ENCODE measurements around the gene CFAP298. TPM values are rescaled to one million over a fixed set of nuclear protein-coding genes. Genes with fewer than 3 reads are reported as not detected.

CFAP298 gene
- total and polyA plus RNA-seq, 4 donors, result 20.4 to 31.4 (median 25.0) TPM

- Histone ChIP-seq H3K27me3 (ENCODE audit: control insufficient read depth in 1 of 2, insufficient read depth in 2 of 2, low read length in 1 of 2) (no peaks in the 10 kb centered on the region), H3K27ac (ENCODE audit: low read depth in 1 of 2, low read length in 2 of 2) (no peak overlapping the region), H3K36me3 (ENCODE audit: control insufficient read depth in 1 of 2, insufficient read depth in 2 of 2, low read length in 1 of 2) (peaks cover 6 to 7% of the 10 kb centered on the region in 2 donors), H3K4me3 (ENCODE audit: low read length in 2 of 2) (no peak overlapping the region), H3K9me3 (ENCODE audit: control insufficient read depth, low read length) (no peaks in the 10 kb centered on the region), H3K4me1 (ENCODE audit: control insufficient read depth in 1 of 2, insufficient read depth in 2 of 2, low read length in 2 of 2) (no peaks in the 10 kb centered on the region)
- 69 to 72% methylated on average over 8 of the region's 8 CpGs for WGBS, 2 donors
- DNase-seq (no peak), ATAC-seq (ENCODE audit: low FRiP score) (no peak)
- intact Hi-C loops (cut with DNase I), result loop anchor here in 1 of 2 donors (5.0 to 10.0 kb wide), 3 partner anchors 201 to 738 kb away; no protein-coding TSS in a partner anchor
These were observed 9.0 kb downstream of the CFAP298 start for GRCh38 chr21:32603131-32603530.

GRCh38 chr21:32602099-32602498 lies 10.1 kb downstream of the CFAP298 start:
- WGBS, 2 donors, result 93 to 96% methylated on average over 6 of the region's 6 CpGs
- peak; percentile 34 for ATAC-seq (ENCODE audit: low FRiP score)
- H3K4me3 ChIP-seq (ENCODE audit: low read length in 2 of 2), result no peak overlapping the region
- no peak overlapping the region for H3K27ac ChIP-seq (ENCODE audit: low read depth in 1 of 2, low read length in 2 of 2)
- H3K4me1 ChIP-seq (ENCODE audit: control insufficient read depth in 1 of 2, insufficient read depth in 2 of 2, low read length in 2 of 2), result no peaks in the 10 kb centered on the region
- H3K36me3 ChIP-seq (ENCODE audit: control insufficient read depth in 1 of 2, insufficient read depth in 2 of 2, low read length in 1 of 2), result peaks cover 6 to 7% of the 10 kb centered on the region in 2 donors
- DNase-seq, result no peak
- H3K9me3 ChIP-seq (ENCODE audit: control insufficient read depth, low read length), result no peaks in the 10 kb centered on the region
- intact Hi-C loops (cut with DNase I), result loop anchor here in 1 of 2 donors (5.0 to 10.0 kb wide), 3 partner anchors 200 to 737 kb away; no protein-coding TSS in a partner anchor
- H3K27me3 ChIP-seq (ENCODE audit: control insufficient read depth in 1 of 2, insufficient read depth in 2 of 2, low read length in 1 of 2), result no peaks in the 10 kb centered on the region

GRCh38 chr21:32599526-32599925 lies 12.7 kb downstream of the CFAP298 start:
- WGBS, 2 donors, result 79 to 87% methylated on average over 8 of the region's 8 CpGs
- peaks cover 0 to 6% of the 10 kb centered on the region in 2 donors for H3K36me3 ChIP-seq (ENCODE audit: control insufficient read depth in 1 of 2, insufficient read depth in 2 of 2, low read length in 1 of 2)
- DNase-seq, result no peak
- intact Hi-C loops (cut with DNase I), result no loop called here
- H3K4me3 ChIP-seq (ENCODE audit: low read length in 2 of 2), result no peak overlapping the region
- no peak for ATAC-seq (ENCODE audit: low FRiP score)
- no peak overlapping the region for H3K27ac ChIP-seq (ENCODE audit: low read depth in 1 of 2, low read length in 2 of 2)
- no peaks in the 10 kb centered on the region for H3K9me3 ChIP-seq (ENCODE audit: control insufficient read depth, low read length)
- no peaks in the 10 kb centered on the region for H3K4me1 ChIP-seq (ENCODE audit: control insufficient read depth in 1 of 2, insufficient read depth in 2 of 2, low read length in 2 of 2)
- no peaks in the 10 kb centered on the region for H3K27me3 ChIP-seq (ENCODE audit: control insufficient read depth in 1 of 2, insufficient read depth in 2 of 2, low read length in 1 of 2)

GRCh38 chr21:32599091-32599490 lies 13.1 kb downstream of the CFAP298 start:
- Histone ChIP-seq H3K4me1 (ENCODE audit: control insufficient read depth in 1 of 2, insufficient read depth in 2 of 2, low read length in 2 of 2) (no peaks in the 10 kb centered on the region), H3K4me3 (ENCODE audit: low read length in 2 of 2) (no peak overlapping the region), H3K27ac (ENCODE audit: low read depth in 1 of 2, low read length in 2 of 2) (no peak overlapping the region), H3K36me3 (ENCODE audit: control insufficient read depth in 1 of 2, insufficient read depth in 2 of 2, low read length in 1 of 2) (peaks cover 0 to 6% of the 10 kb centered on the region in 2 donors), H3K27me3 (ENCODE audit: control insufficient read depth in 1 of 2, insufficient read depth in 2 of 2, low read length in 1 of 2) (no peaks in the 10 kb centered on the region), H3K9me3 (ENCODE audit: control insufficient read depth, low read length) (no peaks in the 10 kb centered on the region)
- no peak for ATAC-seq (ENCODE audit: low FRiP score)
- no peak for DNase-seq
- 60 to 72% methylated on average over 5 of the region's 5 CpGs for WGBS, 2 donors
- intact Hi-C loops (cut with DNase I), result no loop called here

GRCh38 chr21:32597205-32597604 lies 15.0 kb downstream of the CFAP298 start:
- Histone ChIP-seq H3K36me3 (ENCODE audit: control insufficient read depth in 1 of 2, insufficient read depth in 2 of 2, low read length in 1 of 2) (peaks cover 0 to 2% of the 10 kb centered on the region in 2 donors), H3K9me3 (ENCODE audit: control insufficient read depth, low read length) (no peaks in the 10 kb centered on the region), H3K27ac (ENCODE audit: low read depth in 1 of 2, low read length in 2 of 2) (no peak overlapping the region), H3K4me1 (ENCODE audit: control insufficient read depth in 1 of 2, insufficient read depth in 2 of 2, low read length in 2 of 2) (no peaks in the 10 kb centered on the region), H3K4me3 (ENCODE audit: low read length in 2 of 2) (no peak overlapping the region), H3K27me3 (ENCODE audit: control insufficient read depth in 1 of 2, insufficient read depth in 2 of 2, low read length in 1 of 2) (no peaks in the 10 kb centered on the region)
- DNase-seq (no peak), ATAC-seq (ENCODE audit: low FRiP score) (no peak)
- intact Hi-C loops (cut with DNase I), result no loop called here
- WGBS, 2 donors, result 63 to 64% methylated on average over 6 of the region's 6 CpGs

- Histone ChIP-seq H3K4me1 (ENCODE audit: control insufficient read depth in 1 of 2, insufficient read depth in 2 of 2, low read length in 2 of 2) (no peaks in the 10 kb centered on the region), H3K27ac (ENCODE audit: low read depth in 1 of 2, low read length in 2 of 2) (no peak overlapping the region), H3K27me3 (ENCODE audit: control insufficient read depth in 1 of 2, insufficient read depth in 2 of 2, low read length in 1 of 2) (no peaks in the 10 kb centered on the region), H3K36me3 (ENCODE audit: control insufficient read depth in 1 of 2, insufficient read depth in 2 of 2, low read length in 1 of 2) (no peaks in the 10 kb centered on the region), H3K4me3 (ENCODE audit: low read length in 2 of 2) (no peak overlapping the region), H3K9me3 (ENCODE audit: control insufficient read depth, low read length) (no peaks in the 10 kb centered on the region)
- no peak for DNase-seq
- intact Hi-C loops (cut with DNase I), result no loop called here
- no peak for ATAC-seq (ENCODE audit: low FRiP score)
- WGBS, 2 donors, result 80 to 87% methylated on average over 11 of the region's 11 CpGs
These were observed 16.7 kb downstream of the CFAP298 start for GRCh38 chr21:32595431-32595830.

- ATAC-seq (ENCODE audit: low FRiP score) (no peak), DNase-seq (no peak)
- H3K27ac ChIP-seq (ENCODE audit: low read depth in 1 of 2, low read length in 2 of 2), result no peak overlapping the region
- H3K4me3 ChIP-seq (ENCODE audit: low read length in 2 of 2), result no peak overlapping the region
- intact Hi-C loops (cut with DNase I), result no loop called here
- no peaks in the 10 kb centered on the region for H3K9me3 ChIP-seq (ENCODE audit: control insufficient read depth, low read length)
- H3K36me3 ChIP-seq (ENCODE audit: control insufficient read depth in 1 of 2, insufficient read depth in 2 of 2, low read length in 1 of 2), result no peaks in the 10 kb centered on the region
- WGBS, 2 donors, result 83 to 90% methylated on average over 8 of the region's 8 CpGs
- H3K27me3 ChIP-seq (ENCODE audit: control insufficient read depth in 1 of 2, insufficient read depth in 2 of 2, low read length in 1 of 2), result no peaks in the 10 kb centered on the region
- no peaks in the 10 kb centered on the region for H3K4me1 ChIP-seq (ENCODE audit: control insufficient read depth in 1 of 2, insufficient read depth in 2 of 2, low read length in 2 of 2)
These were observed 18.5 kb downstream of the CFAP298 start for GRCh38 chr21:32593690-32594089.

GRCh38 chr21:32592929-32593502 lies 19.2 kb downstream of the CFAP298 start:
- no peaks in the 10 kb centered on the region for H3K9me3 ChIP-seq (ENCODE audit: control insufficient read depth, low read length)
- ATAC-seq (ENCODE audit: low FRiP score) (no peak), DNase-seq (no peak)
- no peaks in the 10 kb centered on the region for H3K27me3 ChIP-seq (ENCODE audit: control insufficient read depth in 1 of 2, insufficient read depth in 2 of 2, low read length in 1 of 2)
- H3K27ac ChIP-seq (ENCODE audit: low read depth in 1 of 2, low read length in 2 of 2), result no peak overlapping the region
- no peaks in the 10 kb centered on the region for H3K4me1 ChIP-seq (ENCODE audit: control insufficient read depth in 1 of 2, insufficient read depth in 2 of 2, low read length in 2 of 2)
- WGBS, 2 donors, result 59 to 67% methylated on average over 10 of the region's 10 CpGs
- H3K4me3 ChIP-seq (ENCODE audit: low read length in 2 of 2), result no peak overlapping the region
- intact Hi-C loops (cut with DNase I), result no loop called here
- no peaks in the 10 kb centered on the region for H3K36me3 ChIP-seq (ENCODE audit: control insufficient read depth in 1 of 2, insufficient read depth in 2 of 2, low read length in 1 of 2)

GRCh38 chr21:32590130-32590529 lies 22.0 kb downstream of the CFAP298 start:
- WGBS, 2 donors, result 72 to 75% methylated on average over 4 of the region's 4 CpGs
- H3K27me3 ChIP-seq (ENCODE audit: control insufficient read depth in 1 of 2, insufficient read depth in 2 of 2, low read length in 1 of 2), result no peaks in the 10 kb centered on the region
- H3K4me3 ChIP-seq (ENCODE audit: low read length in 2 of 2), result no peak overlapping the region
- ATAC-seq (ENCODE audit: low FRiP score) (no peak), DNase-seq (no peak)
- no peaks in the 10 kb centered on the region for H3K9me3 ChIP-seq (ENCODE audit: control insufficient read depth, low read length)
- no peak overlapping the region for H3K27ac ChIP-seq (ENCODE audit: low read depth in 1 of 2, low read length in 2 of 2)
- no peaks in the 10 kb centered on the region for H3K36me3 ChIP-seq (ENCODE audit: control insufficient read depth in 1 of 2, insufficient read depth in 2 of 2, low read length in 1 of 2)
- no peaks in the 10 kb centered on the region for H3K4me1 ChIP-seq (ENCODE audit: control insufficient read depth in 1 of 2, insufficient read depth in 2 of 2, low read length in 2 of 2)
- intact Hi-C loops (cut with DNase I), result no loop called here

Measured in aorta (tissue), 5 donors.